Fibroblast of gingiva (primary cell): ENCODE data around the gene OSBPL3.

Experiments used
- DNase-seq: peaks from one replicate; pipeline ENCODE4 v3.0.0-alpha.2; 2011; ENCODE audit warnings: low read depth

Gene OSBPL3

GRCh38 chr7:24861336-24861735, 118.6 kb downstream of the OSBPL3 start:
- DNase-seq: no peak

DNA sequence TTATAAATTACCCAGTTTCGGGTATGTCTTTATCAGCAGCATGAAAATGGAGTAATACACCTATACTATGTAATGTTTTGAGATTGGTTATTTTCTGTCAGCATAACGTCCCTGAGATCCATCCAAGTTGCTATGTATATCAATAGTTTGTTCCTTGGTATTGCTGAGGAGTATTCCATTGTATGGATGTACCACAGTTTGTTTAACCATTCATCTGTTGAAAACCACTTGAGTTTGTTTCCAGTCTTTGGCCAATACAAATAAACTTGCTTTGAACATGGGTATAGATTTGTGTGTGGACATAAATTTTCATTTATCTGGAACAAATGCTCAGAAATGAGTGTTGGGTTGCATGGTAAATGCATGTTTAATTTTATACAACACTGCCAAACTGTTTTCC, 119.4 kb downstream of the OSBPL3 start:
- DNase-seq: no peak

DNA sequence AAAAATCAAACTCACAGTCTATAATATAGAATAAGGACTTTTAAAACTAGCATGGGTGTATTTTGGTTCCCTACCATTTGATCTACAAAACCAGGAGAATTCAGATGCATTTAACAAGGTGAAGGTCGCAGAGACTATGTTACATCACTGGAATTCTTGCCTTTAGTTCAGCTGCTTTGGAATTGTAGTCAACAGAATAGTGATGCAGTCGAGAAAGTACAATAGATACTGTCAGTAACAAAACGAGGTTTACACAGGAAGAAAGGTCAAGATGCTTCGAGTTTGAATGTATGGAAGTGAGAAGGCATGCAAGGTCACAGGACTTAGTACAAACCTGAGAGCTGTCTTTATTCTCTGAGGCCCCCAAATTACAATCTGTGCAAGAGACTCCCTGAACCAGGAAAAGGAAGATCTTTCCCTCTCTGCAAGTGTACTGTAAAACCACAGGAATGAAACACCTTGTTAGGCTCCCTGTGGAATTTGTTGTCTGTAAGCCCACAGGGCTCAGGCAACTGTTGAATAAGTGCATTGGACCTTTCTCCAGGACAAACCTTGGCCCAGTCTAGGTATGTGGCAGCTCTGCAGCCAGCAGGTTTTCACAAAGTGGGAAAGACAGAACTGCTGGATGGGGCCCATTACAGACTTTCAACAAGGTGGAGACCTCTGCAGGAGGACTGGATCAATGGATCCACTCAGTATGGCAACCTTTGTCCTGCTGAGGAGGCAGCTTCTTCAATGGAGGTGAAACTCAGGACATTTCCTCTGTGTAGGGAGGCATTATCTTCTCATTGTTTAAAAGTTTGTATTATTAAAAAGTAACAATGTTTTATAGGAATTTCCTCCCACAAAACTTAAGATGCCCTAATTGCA, 121.6 kb downstream of the OSBPL3 start:
- no peak for DNase-seq

GRCh38 chr7:24857623-24858022, 122.4 kb downstream of the OSBPL3 start:
- no peak for DNase-seq

DNA sequence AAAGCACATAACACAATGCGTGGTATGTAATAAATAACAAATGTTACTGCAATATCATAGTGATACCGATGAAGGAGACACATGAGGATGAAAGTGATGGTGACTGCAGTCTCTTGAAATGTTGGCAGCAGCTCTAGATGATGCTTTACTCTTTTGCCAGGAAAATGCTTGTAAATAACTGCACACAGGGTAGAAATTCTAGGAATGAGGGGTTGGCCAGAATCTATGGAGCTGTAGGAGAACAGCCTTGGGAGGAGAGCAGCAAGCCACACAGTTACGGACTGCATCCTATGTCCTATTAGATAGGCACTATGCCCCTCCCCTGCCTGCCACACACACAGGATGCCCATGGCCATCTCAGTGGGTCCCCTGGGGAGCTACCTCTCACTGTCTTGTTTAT, 125.1 kb downstream of the OSBPL3 start:
- DNase-seq: peak; percentile 39

DNA sequence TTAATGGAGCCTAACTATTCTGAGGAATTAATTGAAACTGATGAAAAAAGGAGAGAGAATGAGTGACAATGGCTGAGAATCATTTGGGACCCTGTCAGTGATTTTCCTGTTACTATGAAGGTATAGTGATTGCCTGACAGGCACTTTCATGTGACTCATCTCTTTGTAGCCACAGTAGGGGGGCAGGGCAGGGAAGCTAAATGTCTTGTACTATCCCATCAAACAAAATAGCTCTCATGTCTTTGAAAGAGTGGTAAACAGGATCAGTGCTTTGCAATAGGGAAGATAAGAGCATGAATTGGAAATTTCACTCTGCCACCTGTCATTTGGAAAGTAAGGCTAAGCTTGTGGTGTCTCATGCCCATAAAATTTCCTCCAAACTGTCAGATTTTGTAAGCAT, 128.2 kb downstream of the OSBPL3 start:
- no peak for DNase-seq

DNA sequence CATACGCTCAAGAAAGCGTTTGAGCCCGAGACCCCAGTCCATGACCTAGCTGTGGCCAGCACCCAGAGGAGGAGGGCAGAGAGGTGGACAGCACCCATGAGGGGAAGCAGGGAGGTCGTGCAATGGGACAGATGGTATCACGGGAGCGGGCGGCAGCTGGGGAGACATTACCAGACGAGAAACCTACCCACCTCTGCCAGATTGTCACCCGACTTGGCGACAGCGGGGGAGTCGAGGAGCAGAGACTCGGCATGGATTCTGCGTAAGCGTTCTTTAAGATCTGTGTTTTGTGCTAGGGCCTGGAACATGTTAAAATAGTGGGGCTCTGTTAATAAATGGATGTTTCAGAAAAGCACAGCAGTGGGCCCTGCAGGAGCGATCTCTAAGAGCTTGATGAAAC, 131.1 kb downstream of the OSBPL3 start:
- no peak for DNase-seq

GRCh38 chr7:24847754-24848153, 132.2 kb downstream of the OSBPL3 start:
- DNase-seq: no peak

DNA sequence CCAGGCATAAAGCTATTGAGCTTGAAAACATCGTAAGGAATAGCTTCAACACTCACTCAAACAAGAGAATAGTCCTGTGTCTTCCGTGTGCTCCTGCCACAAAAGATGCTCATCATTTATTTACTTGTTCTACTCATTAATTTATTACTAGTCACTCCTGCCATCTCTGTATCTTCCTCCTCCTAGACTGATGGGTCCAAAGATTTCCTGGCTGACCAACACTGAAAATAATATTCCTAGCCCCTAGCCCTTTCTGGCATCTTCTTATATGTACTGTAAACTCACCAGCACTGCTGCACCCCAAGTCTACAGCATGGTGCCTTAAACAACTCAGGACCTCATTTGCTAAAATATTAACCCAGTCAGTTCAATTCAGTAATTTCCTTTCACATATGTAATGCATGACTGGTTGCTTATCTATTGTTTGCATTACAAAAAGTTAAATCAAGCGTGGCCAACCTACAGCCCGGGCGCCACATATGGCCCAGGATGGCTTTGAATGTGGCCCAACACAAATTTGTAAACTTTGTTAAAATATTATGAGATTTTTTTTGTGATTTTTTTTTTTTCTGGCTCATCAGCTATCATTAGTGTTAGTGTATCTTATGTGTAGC, 136.1 kb downstream of the OSBPL3 start:
- no peak for DNase-seq

GRCh38 chr7:24842449-24843241, 137.3 kb downstream of the OSBPL3 start:
- DNase-seq: no peak

GRCh38 chr7:24842029-24842428, 137.9 kb downstream of the OSBPL3 start:
- DNase-seq: no peak

GRCh38 chr7:24840563-24840962, 139.4 kb downstream of the OSBPL3 start:
- no peak for DNase-seq

GRCh38 chr7:24836084-24836483, 143.9 kb downstream of the OSBPL3 start:
- DNase-seq: no peak

DNA sequence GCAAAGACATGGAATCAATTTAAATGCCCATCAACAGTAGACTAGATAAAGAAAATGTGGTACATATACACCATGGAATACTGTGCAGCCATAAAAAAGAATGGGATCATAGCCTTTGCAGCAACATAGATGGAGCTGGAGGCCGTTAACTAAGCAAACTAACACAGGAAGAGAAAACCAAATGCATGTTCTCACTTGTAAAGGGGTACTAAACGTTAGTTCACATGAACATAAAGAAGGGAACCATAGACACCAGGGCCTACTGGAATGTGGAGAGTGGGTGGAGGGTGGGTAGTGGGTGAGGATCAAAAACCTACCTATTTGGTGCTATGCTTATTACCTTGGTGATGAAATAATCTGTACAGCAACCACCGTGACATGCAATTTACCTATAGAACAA, 144.3 kb downstream of the OSBPL3 start:
- no peak for DNase-seq

GRCh38 chr7:24834128-24834798, 145.7 kb downstream of the OSBPL3 start:
- DNase-seq: no peak

GRCh38 chr7:24833549-24833948, 146.4 kb downstream of the OSBPL3 start:
- no peak for DNase-seq

DNA sequence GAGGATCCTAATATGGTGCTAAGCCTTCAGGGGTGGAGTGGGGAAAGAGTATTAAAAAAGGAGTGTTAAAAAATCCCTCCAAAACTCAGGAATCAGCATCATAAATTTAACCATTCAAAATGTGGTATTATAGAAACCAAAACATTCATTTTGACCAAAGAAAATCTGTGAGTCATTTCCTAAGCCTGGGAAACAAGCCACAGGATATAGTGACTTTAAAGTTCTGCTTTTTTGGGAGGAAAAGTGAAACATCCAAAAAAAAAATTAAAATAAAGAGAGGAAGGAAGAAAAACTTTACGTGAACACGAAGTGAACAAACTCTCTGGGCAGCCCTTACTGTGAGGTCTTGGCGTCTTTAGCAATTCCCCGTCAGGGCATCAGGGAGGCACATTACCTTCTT, 148.7 kb downstream of the OSBPL3 start:
- DNase-seq: no peak

- DNase-seq: no peak
These were observed 149.4 kb downstream of the OSBPL3 start for GRCh38 chr7:24830440-24831050.

DNA sequence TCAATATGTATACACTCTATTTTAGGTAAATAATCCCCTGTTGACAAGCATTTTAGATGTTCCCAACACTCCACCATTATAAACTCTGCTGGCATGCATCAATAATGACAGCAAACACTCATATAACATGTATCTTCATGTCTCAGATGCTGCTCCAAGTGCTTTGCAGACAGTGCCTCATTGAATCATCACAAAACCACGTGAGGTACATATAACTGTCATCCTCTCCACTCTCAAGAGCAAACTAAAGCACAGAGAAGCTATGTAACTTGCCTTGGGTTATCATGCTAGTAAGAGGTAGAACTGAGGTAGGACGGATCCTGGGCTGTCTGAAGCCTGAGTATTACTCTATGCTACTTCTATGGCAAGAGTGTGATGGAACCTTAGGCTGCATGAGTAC, 150.2 kb downstream of the OSBPL3 start:
- no peak for DNase-seq

DNA sequence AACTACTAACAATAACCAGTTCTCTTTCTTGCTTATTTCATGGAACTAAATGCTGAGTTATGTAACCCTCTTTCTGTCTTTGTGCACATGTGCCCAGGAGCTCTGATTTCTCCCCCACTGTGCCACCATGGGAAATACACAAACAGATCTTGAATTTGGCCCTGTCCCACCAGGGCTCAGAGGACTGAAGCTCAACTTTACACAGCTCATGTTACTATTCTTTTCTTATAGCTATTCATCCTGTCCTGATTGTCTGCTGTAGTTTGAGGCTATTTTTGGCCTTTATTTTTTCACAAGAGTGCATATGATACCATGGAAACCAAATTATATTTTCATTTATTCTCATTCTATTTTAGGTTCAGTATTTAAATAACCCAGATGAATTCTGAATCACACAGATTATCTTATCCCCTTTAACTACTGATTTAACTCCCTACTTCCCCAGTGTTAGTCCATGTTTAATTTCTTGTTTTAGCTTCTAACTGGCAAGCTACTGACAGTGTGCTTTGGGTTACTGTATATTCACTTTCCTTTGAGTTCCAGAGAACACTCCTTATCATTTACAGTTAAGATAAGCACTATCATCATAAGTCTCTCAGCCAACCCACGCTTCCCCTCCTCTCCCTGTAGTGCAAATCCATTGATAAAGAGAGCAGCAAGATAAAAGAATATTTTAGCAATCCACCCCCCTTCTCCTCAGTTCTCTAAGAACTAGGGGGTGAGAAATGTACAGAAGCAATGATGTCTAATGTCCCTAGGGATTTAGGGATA, 150.9 kb downstream of the OSBPL3 start:
- DNase-seq: peak; percentile 81

DNA sequence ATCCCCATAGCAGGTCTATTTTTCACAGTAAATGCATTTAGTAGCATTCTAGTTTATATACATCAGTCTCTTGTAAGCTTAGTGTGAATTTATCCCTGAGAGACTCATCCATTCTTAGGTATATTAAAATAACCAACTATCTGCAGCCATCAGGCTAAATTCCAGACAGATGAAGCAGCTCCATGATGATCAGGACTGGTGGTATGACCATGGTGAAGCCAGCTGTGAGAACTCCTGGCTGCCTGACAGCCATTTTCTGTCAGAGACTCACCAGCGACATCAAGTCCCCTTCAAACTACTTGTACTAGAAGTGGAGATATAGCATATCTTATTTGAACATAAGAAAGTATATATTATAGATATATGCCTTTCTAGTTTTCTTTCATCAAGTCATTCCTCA, 152.4 kb downstream of the OSBPL3 start:
- peak; percentile 13 for DNase-seq
